Measurements from ENCODE around the gene BTF3.

The BTF3 gene

GRCh38 chr5:73550016-73550415 is 51.8 kb downstream of the BTF3 start:
- Histone ChIP-seq H3K9me3 (ENCODE audit: control insufficient read depth, low read length) (no peaks in the 10 kb centered on the region), H3K36me3 (ENCODE audit: control insufficient read depth, insufficient read depth, low read length, severe bottlenecking) (peaks cover 34% of the 10 kb centered on the region), H3K27me3 (replicated peaks; ENCODE audit: control insufficient read depth, insufficient read depth, low read length) (no peaks in the 10 kb centered on the region), H3K4me1 (ENCODE audit: control insufficient read depth, insufficient read depth, low read length) (no peaks in the 10 kb centered on the region), H3K9ac (ENCODE audit: low read length) (no peak overlapping the region), H3K4me3 (ENCODE audit: low read length) (no peak overlapping the region)
- DNase-seq (ENCODE audit: low read depth) = no peak

GRCh38 chr5:73552642-73553041 is 54.4 kb downstream of the BTF3 start:
- Histone ChIP-seq H3K9me3 (ENCODE audit: control insufficient read depth, low read length) (no peaks in the 10 kb centered on the region), H3K4me1 (ENCODE audit: control insufficient read depth, insufficient read depth, low read length) (no peaks in the 10 kb centered on the region), H3K36me3 (ENCODE audit: control insufficient read depth, insufficient read depth, low read length, severe bottlenecking) (peaks cover 51% of the 10 kb centered on the region), H3K27me3 (replicated peaks; ENCODE audit: control insufficient read depth, insufficient read depth, low read length) (no peaks in the 10 kb centered on the region), H3K4me3 (ENCODE audit: low read length) (no peak overlapping the region), H3K9ac (ENCODE audit: low read length) (no peak overlapping the region)
- DNase-seq (ENCODE audit: low read depth) = no peak

Data from adipocyte (in vitro differentiated cells).